AG09319 (cell line): ENCODE measurements around the gene UFL1.

Source experiments
- DNase-seq: peaks from one replicate; pipeline ENCODE4 v3.0.0-alpha.2; 2010; ENCODE audit warnings: low read depth; ENCODE audit errors: extremely low read depth
- CTCF ChIP-seq: IDR thresholded peaks from 2 replicates; pipeline ENCODE4 v1.5.1; 2011; ENCODE audit warnings: low read depth, mild to moderate bottlenecking, inconsistent platforms, low read length, moderate library complexity

UFL1 gene

GRCh38 chr6:96575359-96575758, 53.8 kb downstream of the UFL1 start:
- no peak for TF ChIP-seq CTCF
- DNase-seq: no peak

- no peak for TF ChIP-seq CTCF
- no peak for DNase-seq
These were observed 54.6 kb downstream of the UFL1 start for GRCh38 chr6:96576221-96576620.

GRCh38 chr6:96582021-96582420, 60.4 kb downstream of the UFL1 start:
- no peak for TF ChIP-seq CTCF
- DNase-seq: no peak

GRCh38 chr6:96582436-96582835, 60.8 kb downstream of the UFL1 start:
- TF ChIP-seq CTCF: no peak
- no peak for DNase-seq

- DNase-seq: no peak
- TF ChIP-seq CTCF: no peak
These were observed 82.8 kb downstream of the UFL1 start for GRCh38 chr6:96604420-96604819.
